AG04450 (cell line): ENCODE data around the gene MEF2A. TPM values are rescaled to one million over a fixed set of nuclear protein-coding genes. Genes with fewer than 3 reads are reported as not detected.

Experiments
- CTCF ChIA-PET: fragments of 300-600, 350-600 bp; formaldehyde crosslinking; extraction: SDS; loops from one replicate; lab custom pipeline; 2022; ENCODE audit warnings: antibody characterized with exemption, inconsistent platforms; lab: Charles Lee
- POLR2A ChIA-PET: fragments of 350-600 bp; formaldehyde crosslinking; extraction: SDS; loops from one replicate; lab custom pipeline; 2021; ENCODE audit warnings: antibody characterized with exemption, inconsistent platforms; lab: Yijun Ruan, JAX
- DNase-seq: peaks from one replicate; pipeline ENCODE4 v3.0.0-alpha.2; 2011; ENCODE audit warnings: low read depth, low spot score
- H3K27ac ChIP-seq: one replicate; pipeline ENCODE4 v1.5.1; 2012; ENCODE audit warnings: low read depth, low read length, control low read depth
- H3K27me3 ChIP-seq: one replicate; pipeline ENCODE4 v1.6.0; 2012; ENCODE audit warnings: low read length; ENCODE audit not compliant: control insufficient read depth, insufficient read depth
- H3K4me3 ChIP-seq: 2 replicates; pipeline ENCODE4 v1.5.1; 2011; ENCODE audit warnings: mild to moderate bottlenecking, low read depth, low read length, control low read depth
- H3K9me3 ChIP-seq: 2 replicates; pipeline ENCODE4 v1.5.1; 2012; ENCODE audit warnings: low read length; ENCODE audit not compliant: control insufficient read depth, insufficient read depth
- CTCF ChIP-seq: IDR thresholded peaks from 2 replicates; pipeline ENCODE4 v1.5.1; 2011; ENCODE audit warnings: low read depth, low read length, control low read depth, inconsistent platforms
- polyA plus RNA-seq: library from polyadenylated mRNA; depleted of rRNA; stranded (reverse); fragments of >200 nt; gene quantifications from 2 replicates; pipeline ENCODE4 v1.2.3, GENCODE V29; 2011

The MEF2A gene
- polyA plus RNA-seq, 1 experiment, result 40.9 TPM

- TF ChIP-seq CTCF, result no peak
- Histone ChIP-seq H3K27me3 (no peaks in the 10 kb centered on the region), H3K4me3 (no peak overlapping the region), H3K27ac (no peak overlapping the region), H3K9me3 (peaks cover 12% of the 10 kb centered on the region)
- no peak for DNase-seq
- ChIA-PET CTCF (interaction anchor here (1.3 to 2.3 kb wide), 3 partner anchors 22 to 454 kb away, joined by 3 to 8 read pairs (median 7); no protein-coding TSS in a partner anchor), POLR2A (no interaction called here)
Observed at GRCh38 chr15:99726333-99726732, 160.5 kb downstream of the MEF2A start.

- CTCF ChIA-PET, result no interaction called here
- H3K9me3 ChIP-seq, result peaks cover 12% of the 10 kb centered on the region
- H3K27ac ChIP-seq, result no peak overlapping the region
- H3K4me3 ChIP-seq, result no peak overlapping the region
- POLR2A ChIA-PET, result no interaction called here
- no peak for TF ChIP-seq CTCF
- H3K27me3 ChIP-seq, result no peaks in the 10 kb centered on the region
- DNase-seq, result no peak
Observed at GRCh38 chr15:99727330-99727729, 161.5 kb downstream of the MEF2A start.

- Histone ChIP-seq H3K4me3 (no peak overlapping the region), H3K9me3 (peaks cover 12% of the 10 kb centered on the region), H3K27ac (no peak overlapping the region), H3K27me3 (no peaks in the 10 kb centered on the region)
- TF ChIP-seq CTCF, result no peak
- POLR2A ChIA-PET, result no interaction called here
- DNase-seq, result no peak
- CTCF ChIA-PET, result interaction anchor here (0.9 to 6.2 kb wide), 3 partner anchors 28 to 454 kb away, joined by 3 to 65 read pairs (median 8); no protein-coding TSS in a partner anchor
Observed at GRCh38 chr15:99727733-99728132, 161.9 kb downstream of the MEF2A start.

GRCh38 chr15:99728916-99729315 lies 163.1 kb downstream of the MEF2A start:
- TF ChIP-seq CTCF, result no peak
- DNase-seq, result no peak
- peaks cover 16% of the 10 kb centered on the region for H3K9me3 ChIP-seq
- no peak overlapping the region for H3K4me3 ChIP-seq
- ChIA-PET CTCF (interaction anchor here (0.6 to 6.2 kb wide), 9 partner anchors 11 to 516 kb away, joined by 3 to 65 read pairs (median 5); no protein-coding TSS in a partner anchor), POLR2A (no interaction called here)
- no peaks in the 10 kb centered on the region for H3K27me3 ChIP-seq
- no peak overlapping the region for H3K27ac ChIP-seq

- no peak for TF ChIP-seq CTCF
- H3K4me3 ChIP-seq, result no peak overlapping the region
- peaks cover 16% of the 10 kb centered on the region for H3K9me3 ChIP-seq
- ChIA-PET POLR2A (no interaction called here), CTCF (interaction anchor here (0.6 to 6.2 kb wide), 10 partner anchors 11 to 517 kb away, joined by 3 to 65 read pairs (median 6); no protein-coding TSS in a partner anchor)
- no peak for DNase-seq
- H3K27me3 ChIP-seq, result no peaks in the 10 kb centered on the region
- no peak overlapping the region for H3K27ac ChIP-seq
Observed at GRCh38 chr15:99729327-99729726, 163.5 kb downstream of the MEF2A start.
